Measurements from ENCODE around the gene SPEN. TPM values are rescaled to one million over a fixed set of nuclear protein-coding genes. Genes with fewer than 3 reads are reported as not detected.

SPEN gene
- total and polyA plus RNA-seq, 2 of the 4 experiments (the other 2 are of a cell fraction) = 7.6 to 15.8 TPM

DNA sequence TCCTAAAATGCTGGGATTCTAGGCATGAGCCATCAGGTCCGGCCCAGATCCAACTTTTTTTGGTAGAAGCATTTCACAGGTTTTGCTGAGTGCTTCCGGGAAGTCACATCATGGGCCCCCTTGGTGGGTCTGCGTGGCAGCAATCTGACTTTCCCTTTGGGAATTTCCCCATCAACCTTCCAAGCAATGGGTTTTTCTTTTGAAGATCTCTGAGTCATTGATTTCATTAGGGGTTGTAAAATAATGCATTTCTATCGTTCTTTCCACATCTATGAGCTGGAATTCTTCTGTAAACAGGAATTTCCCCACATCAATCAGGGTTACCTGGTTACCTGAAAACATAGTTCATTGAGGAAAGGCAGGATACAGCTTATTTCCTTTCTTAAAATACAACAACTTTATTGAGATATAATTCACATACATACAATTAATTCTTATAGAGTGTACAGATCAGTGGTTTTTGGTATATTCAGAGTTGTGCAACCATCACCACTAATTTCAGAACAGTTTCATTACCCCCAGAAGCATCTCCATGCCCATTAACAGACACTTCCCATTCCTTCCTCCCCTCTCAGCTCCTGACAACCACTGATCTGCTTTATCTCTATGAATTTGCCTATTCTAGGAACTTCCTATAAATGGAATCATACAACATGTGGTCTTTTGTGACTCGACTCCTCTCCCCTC lies 138.2 kb downstream of the SPEN start:
- Histone ChIP-seq H3K9me3 (ENCODE audit: control insufficient read depth, insufficient read depth, low read length) (no peaks in the 10 kb centered on the region), H3K9ac (ENCODE audit: low read depth, low read length) (no peak overlapping the region), H2AK9ac (replicated peaks; ENCODE audit: low read depth, low read length, poor library complexity) (no peak overlapping the region), H2BK120ac (ENCODE audit: low read depth, low read length) (no peak overlapping the region), H3K56ac (ENCODE audit: extremely low read depth, insufficient read depth, low read length) (no peak overlapping the region), H4K91ac (ENCODE audit: insufficient read depth, low read depth, low read length) (no peak overlapping the region), H2BK15ac (ENCODE audit: low read depth, low read length) (no peak overlapping the region), H4K8ac (ENCODE audit: low read depth in 2 of 2, low read length in 2 of 2) (no peak overlapping the region), H3K27ac (ENCODE audit: insufficient read depth, low read length) (no peak overlapping the region), H3K18ac (ENCODE audit: low read depth, low read length) (no peak overlapping the region), H2BK5ac (ENCODE audit: low read depth, low read length, poor library complexity, severe bottlenecking) (no peak overlapping the region), H3K14ac (replicated peaks; ENCODE audit: low read depth, low read length) (no peak overlapping the region), H3K36me3 (ENCODE audit: control insufficient read depth, insufficient read depth, low read length) (no peaks in the 10 kb centered on the region), H3K4ac (ENCODE audit: low read depth, low read length) (no peak overlapping the region), H2BK20ac (ENCODE audit: low read depth, low read length) (no peak overlapping the region), H3K4me3 (ENCODE audit: insufficient read depth, low read depth, low read length) (no peak overlapping the region), H4K20me1 (ENCODE audit: insufficient read depth, low read length) (no peaks in the 10 kb centered on the region), H3K27me3 (ENCODE audit: control insufficient read depth, insufficient read depth, low read length) (no peaks in the 10 kb centered on the region; the same call in 1 of the 2 replicates), H3K4me1 (ENCODE audit: control insufficient read depth, insufficient read depth, low read length) (no peaks in the 10 kb centered on the region), H2AK5ac (ENCODE audit: low read depth, low read length) (no peak overlapping the region), H3K79me1 (ENCODE audit: low read depth in 1 of 2, low read length in 2 of 2) (no peaks in the 10 kb centered on the region), H3K23ac (ENCODE audit: low read depth, low read length) (no peak overlapping the region), H2AFZ (replicated peaks; ENCODE audit: low read length, poor library complexity) (no peak overlapping the region), H3K4me2 (ENCODE audit: low read depth, low read length) (no peak overlapping the region), H3K9me1 (ENCODE audit: insufficient read depth, low read length) (no peaks in the 10 kb centered on the region), H4K5ac (ENCODE audit: low read depth, low read length) (no peak overlapping the region)
- CTCF ChIA-PET = no interaction called here
- 89% methylated on average over 1 of the region's 5 CpGs; no CpG with 5 or more reads in 1 of the 2 experiments for WGBS, 2 experiments (ENCODE audit: extremely low coverage in 2 of 2, insufficient read length in 1 of 2)
- in situ Hi-C loops (cut with MboI; ENCODE audit: low sequenced_read_pairs) (no loop called here), intact Hi-C loops (cut with micrococcal nuclease) (no loop called here), dilution Hi-C loops (cut with HindIII; ENCODE audit: low sequenced_read_pairs, unreplicated experiment) (no loop called here)
- no peak for ATAC-seq (ENCODE audit: low read depth)
- no TSS peak for BruUV-seq (replicated peaks)
- DNase-seq = no peak
- TF ChIP-seq BHLHE40 (IDR thresholded peaks at IDR 0.05; ENCODE audit: low read depth, low read length) = no peak
- no peak for TF ChIP-seq CHD1 (IDR thresholded peaks at IDR 0.05; ENCODE audit: low read depth, low read length)
- no peak for TF ChIP-seq RFX5 (IDR thresholded peaks at IDR 0.05; ENCODE audit: low read depth, low read length)
- TF ChIP-seq FOS (IDR thresholded peaks at IDR 0.05; ENCODE audit: low read depth, low read length) = no peak
- no peak for TF ChIP-seq MAZ (IDR thresholded peaks at IDR 0.05; ENCODE audit: borderline replicate concordance, low read depth, low read length)
- TF ChIP-seq, protein P1, sequence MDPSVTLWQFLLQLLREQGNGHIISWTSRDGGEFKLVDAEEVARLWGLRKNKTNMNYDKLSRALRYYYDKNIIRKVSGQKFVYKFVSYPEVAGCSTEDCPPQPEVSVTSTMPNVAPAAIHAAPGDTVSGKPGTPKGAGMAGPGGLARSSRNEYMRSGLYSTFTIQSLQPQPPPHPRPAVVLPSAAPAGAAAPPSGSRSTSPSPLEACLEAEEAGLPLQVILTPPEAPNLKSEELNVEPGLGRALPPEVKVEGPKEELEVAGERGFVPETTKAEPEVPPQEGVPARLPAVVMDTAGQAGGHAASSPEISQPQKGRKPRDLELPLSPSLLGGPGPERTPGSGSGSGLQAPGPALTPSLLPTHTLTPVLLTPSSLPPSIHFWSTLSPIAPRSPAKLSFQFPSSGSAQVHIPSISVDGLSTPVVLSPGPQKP (IDR thresholded peaks at IDR 0.05; ENCODE audit: borderline replicate concordance, low read depth, low read length) = no peak
- TF ChIP-seq CEBPB (IDR thresholded peaks at IDR 0.05; ENCODE audit: low read depth, low read length) = no peak
- TF ChIP-seq, protein P2, sequence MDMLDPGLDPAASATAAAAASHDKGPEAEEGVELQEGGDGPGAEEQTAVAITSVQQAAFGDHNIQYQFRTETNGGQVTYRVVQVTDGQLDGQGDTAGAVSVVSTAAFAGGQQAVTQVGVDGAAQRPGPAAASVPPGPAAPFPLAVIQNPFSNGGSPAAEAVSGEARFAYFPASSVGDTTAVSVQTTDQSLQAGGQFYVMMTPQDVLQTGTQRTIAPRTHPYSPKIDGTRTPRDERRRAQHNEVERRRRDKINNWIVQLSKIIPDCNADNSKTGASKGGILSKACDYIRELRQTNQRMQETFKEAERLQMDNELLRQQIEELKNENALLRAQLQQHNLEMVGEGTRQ (IDR thresholded peaks at IDR 0.05; ENCODE audit: low read depth, low read length) = no peak
- no peak for TF ChIP-seq POLR2A (IDR thresholded peaks at IDR 0.05; ENCODE audit: low read depth, low read length)
- no peak for TF ChIP-seq RCOR1 (IDR thresholded peaks at IDR 0.05; ENCODE audit: insufficient replicate concordance, low read length)
- no peak for TF ChIP-seq SMC3 (IDR thresholded peaks at IDR 0.05; ENCODE audit: low read depth, low read length)
- TF ChIP-seq, protein P3, sequence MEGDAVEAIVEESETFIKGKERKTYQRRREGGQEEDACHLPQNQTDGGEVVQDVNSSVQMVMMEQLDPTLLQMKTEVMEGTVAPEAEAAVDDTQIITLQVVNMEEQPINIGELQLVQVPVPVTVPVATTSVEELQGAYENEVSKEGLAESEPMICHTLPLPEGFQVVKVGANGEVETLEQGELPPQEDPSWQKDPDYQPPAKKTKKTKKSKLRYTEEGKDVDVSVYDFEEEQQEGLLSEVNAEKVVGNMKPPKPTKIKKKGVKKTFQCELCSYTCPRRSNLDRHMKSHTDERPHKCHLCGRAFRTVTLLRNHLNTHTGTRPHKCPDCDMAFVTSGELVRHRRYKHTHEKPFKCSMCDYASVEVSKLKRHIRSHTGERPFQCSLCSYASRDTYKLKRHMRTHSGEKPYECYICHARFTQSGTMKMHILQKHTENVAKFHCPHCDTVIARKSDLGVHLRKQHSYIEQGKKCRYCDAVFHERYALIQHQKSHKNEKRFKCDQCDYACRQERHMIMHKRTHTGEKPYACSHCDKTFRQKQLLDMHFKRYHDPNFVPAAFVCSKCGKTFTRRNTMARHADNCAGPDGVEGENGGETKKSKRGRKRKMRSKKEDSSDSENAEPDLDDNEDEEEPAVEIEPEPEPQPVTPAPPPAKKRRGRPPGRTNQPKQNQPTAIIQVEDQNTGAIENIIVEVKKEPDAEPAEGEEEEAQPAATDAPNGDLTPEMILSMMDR (conservative IDR thresholded peaks at IDR 0.05; ENCODE audit: low read depth, low read length) = no peak
- no peak for TF ChIP-seq MAFK (IDR thresholded peaks at IDR 0.05; ENCODE audit: low read depth, low read length)
- POLR2A ChIA-PET (ENCODE audit: unreplicated experiment) = no interaction called here
